ENCODE results near the gene HORMAD1. TPM values are rescaled to one million over a fixed set of nuclear protein-coding genes. Genes with fewer than 3 reads are reported as not detected.
"Not testable (repeated sequence)": the region's sequence is repeated elsewhere in the genome, so short reads cannot be mapped to it uniquely, and the experiment has no call there.

The HORMAD1 gene
- total and polyA plus RNA-seq, 11 donors, result 0.25 to 0.45 TPM; not detected in 9

GRCh38 chr1:150660584-150660983, 60.1 kb downstream of the HORMAD1 start:
- Histone ChIP-seq H3K4me3 (no peak overlapping the region), H3K4me1 (no peaks in the 10 kb centered on the region), H3K36me3 (peaks cover 0 to 89% (median 73%) of the 10 kb centered on the region in 9 donors), H3K9me3 (no peaks in the 10 kb centered on the region), H3K27ac (no peak overlapping the region), H3K27me3 (no peaks in the 10 kb centered on the region)
- DNase-seq (no peak), ATAC-seq (no peak)
- WGBS, 4 donors, result 86 to 99% (median 89%) methylated on average over 4 of the region's 4 CpGs
- intact Hi-C loops (cut with DNase I), result no loop called here
- TF ChIP-seq POLR2A (IDR thresholded peaks at IDR 0.05) (no peak), CTCF (IDR thresholded peaks at IDR 0.05) (no peak)

GRCh38 chr1:150657064-150657463, 63.6 kb downstream of the HORMAD1 start:
- DNase-seq; H3K27ac ChIP-seq; H3K4me1 ChIP-seq; H3K4me3 ChIP-seq; intact Hi-C loops (cut with DNase I); H3K27me3 ChIP-seq; H3K9me3 ChIP-seq; ATAC-seq: not testable (repeated sequence)
- peaks cover 0 to 70% (median 56%) of the 10 kb centered on the region in 9 donors for H3K36me3 ChIP-seq
- whole genome bisulfite sequencing, 4 donors, result 93 to 97% (median 95%) methylated on average over 4 of the region's 4 CpGs

- Histone ChIP-seq H3K4me1 (peaks cover 0 to 12% (median 5%) of the 10 kb centered on the region in 12 donors), H3K36me3 (peaks cover 0 to 53% (median 37%) of the 10 kb centered on the region in 9 donors)
- H3K27ac ChIP-seq; DNase-seq; H3K9me3 ChIP-seq; ATAC-seq; H3K27me3 ChIP-seq; H3K4me3 ChIP-seq; intact Hi-C loops (cut with DNase I): not testable (repeated sequence)
- 92 to 94% (median 92%) methylated on average over 10 of the region's 10 CpGs for WGBS, 4 donors
These were observed 66.1 kb downstream of the HORMAD1 start for GRCh38 chr1:150654635-150655034.

- H3K36me3 ChIP-seq, result peaks cover 0 to 58% (median 41%) of the 10 kb centered on the region in 9 donors
- peak overlapping the region in 1 of 12 donors; percentile 18 for H3K27ac ChIP-seq
These were observed 70.5 kb downstream of the HORMAD1 start for GRCh38 chr1:150650193-150650592.

More at GRCh38 chr1:150650193-150650592, 70.5 kb downstream of the HORMAD1 start:
- Histone ChIP-seq H3K4me1 (peaks cover 0 to 16% (median 7%) of the 10 kb centered on the region in 12 donors), H3K4me3 (no peak overlapping the region), H3K27me3 (no peaks in the 10 kb centered on the region), H3K9me3 (no peaks in the 10 kb centered on the region)
- DNase-seq (no peak), ATAC-seq (peak; percentile 91 to 95 (median 92))
- intact Hi-C loops (cut with DNase I), result no loop called here
- TF ChIP-seq CTCF (IDR thresholded peaks at IDR 0.05) (no peak), POLR2A (IDR thresholded peaks at IDR 0.05) (no peak)
- 33 to 78% (median 62%) methylated on average over 1 of the region's 1 CpG for WGBS, 4 donors

Measured in heart left ventricle (tissue), 16 donors.